Stimulated activated CD8-positive, alpha-beta memory T cell treated with anti-CD3 and anti-CD28 coated beads, Interleukin-4, amount 100 ng/mL, for 48 hours (primary cell): ENCODE measurements around the gene OVOL3.
A peak's percentile ranks its signal among the peaks of the same experiment; 100 is the strongest.
"Not testable (repeated sequence)": the region's sequence is repeated elsewhere in the genome, so short reads cannot be mapped to it uniquely, and the experiment has no call there.

Source experiments
- DNase-seq: peaks from one replicate; pipeline ENCODE4 v3.0.0-alpha.2; 2020

Gene OVOL3

GRCh38 chr19:36110487-36111199, at the start of gene OVOL3:
Gene OVOL3, plus strand, starts transcription at chr19:36111143. Its CDS starts 60 bp downstream, at chr19:36111203.
- no peak for DNase-seq

GRCh38 chr19:36061367-36061766, 49.6 kb upstream of the OVOL3 start:
- no peak for DNase-seq

- no peak for DNase-seq
Measured at GRCh38 chr19:36064826-36065225, 46.1 kb upstream of the OVOL3 start.

- DNase-seq = no peak
Measured at GRCh38 chr19:36067681-36068080, 43.3 kb upstream of the OVOL3 start.

- DNase-seq = not testable (repeated sequence)
Measured at GRCh38 chr19:36068810-36069499, 42.0 kb upstream of the OVOL3 start.

- no peak for DNase-seq
Measured at GRCh38 chr19:36072081-36072480, 38.9 kb upstream of the OVOL3 start.

GRCh38 chr19:36073121-36073876, 37.6 kb upstream of the OVOL3 start:
- DNase-seq = no peak

GRCh38 chr19:36079389-36079945, 31.5 kb upstream of the OVOL3 start:
- no peak for DNase-seq

- DNase-seq = no peak
Measured at GRCh38 chr19:36081385-36081784, 29.6 kb upstream of the OVOL3 start.

GRCh38 chr19:36081894-36082293, 29.0 kb upstream of the OVOL3 start:
- DNase-seq = no peak

- no peak for DNase-seq
Measured at GRCh38 chr19:36082916-36083315, 28.0 kb upstream of the OVOL3 start.

GRCh38 chr19:36084231-36085009, 26.5 kb upstream of the OVOL3 start:
- DNase-seq = no peak

- no peak for DNase-seq
Measured at GRCh38 chr19:36086326-36086725, 24.6 kb upstream of the OVOL3 start.

GRCh38 chr19:36089847-36090246, 21.1 kb upstream of the OVOL3 start:
- no peak for DNase-seq

- DNase-seq = no peak
Measured at GRCh38 chr19:36090910-36091695, 19.8 kb upstream of the OVOL3 start.

GRCh38 chr19:36092566-36092965, 18.4 kb upstream of the OVOL3 start:
- DNase-seq = no peak

GRCh38 chr19:36093146-36093662, 17.7 kb upstream of the OVOL3 start:
- peak; percentile 44 for DNase-seq

- DNase-seq = no peak
Measured at GRCh38 chr19:36093687-36094086, 17.3 kb upstream of the OVOL3 start.

- DNase-seq = no peak
Measured at GRCh38 chr19:36097036-36097435, 13.9 kb upstream of the OVOL3 start.

- no peak for DNase-seq
Measured at GRCh38 chr19:36099166-36099785, 11.7 kb upstream of the OVOL3 start.

GRCh38 chr19:36100476-36100875, 10.5 kb upstream of the OVOL3 start:
- no peak for DNase-seq
